Keratinocyte (primary cell): Measurements from ENCODE around the gene LPAR1.

ENCODE experiments used
- EZH2 ChIP-seq: IDR thresholded peaks from one replicate; pipeline ENCODE4 v1.6.1; 2012; ENCODE audit warnings: inconsistent platforms, mild to moderate bottlenecking, low read length, moderate library complexity
- TF ChIP-seq, protein P1 (sequence below), 3 experiments: IDR thresholded peaks in 1 of 3; conservative IDR thresholded peaks in 1 of 3; optimal IDR thresholded peaks in 1 of 3; 2 replicates in 2 of 3; 3 replicates in 1 of 3; pipeline versions ENCODE3 to v1.5.1; 2011; ENCODE audit warnings: low read length in 3 of 3, mild to moderate bottlenecking in 3 of 3, moderate library complexity in 2 of 3, control low read depth in 1 of 3, inconsistent platforms in 1 of 3; ENCODE audit not compliant: insufficient read depth in 2 of 3; ENCODE audit errors: extremely low read depth in 1 of 3

DNA sequence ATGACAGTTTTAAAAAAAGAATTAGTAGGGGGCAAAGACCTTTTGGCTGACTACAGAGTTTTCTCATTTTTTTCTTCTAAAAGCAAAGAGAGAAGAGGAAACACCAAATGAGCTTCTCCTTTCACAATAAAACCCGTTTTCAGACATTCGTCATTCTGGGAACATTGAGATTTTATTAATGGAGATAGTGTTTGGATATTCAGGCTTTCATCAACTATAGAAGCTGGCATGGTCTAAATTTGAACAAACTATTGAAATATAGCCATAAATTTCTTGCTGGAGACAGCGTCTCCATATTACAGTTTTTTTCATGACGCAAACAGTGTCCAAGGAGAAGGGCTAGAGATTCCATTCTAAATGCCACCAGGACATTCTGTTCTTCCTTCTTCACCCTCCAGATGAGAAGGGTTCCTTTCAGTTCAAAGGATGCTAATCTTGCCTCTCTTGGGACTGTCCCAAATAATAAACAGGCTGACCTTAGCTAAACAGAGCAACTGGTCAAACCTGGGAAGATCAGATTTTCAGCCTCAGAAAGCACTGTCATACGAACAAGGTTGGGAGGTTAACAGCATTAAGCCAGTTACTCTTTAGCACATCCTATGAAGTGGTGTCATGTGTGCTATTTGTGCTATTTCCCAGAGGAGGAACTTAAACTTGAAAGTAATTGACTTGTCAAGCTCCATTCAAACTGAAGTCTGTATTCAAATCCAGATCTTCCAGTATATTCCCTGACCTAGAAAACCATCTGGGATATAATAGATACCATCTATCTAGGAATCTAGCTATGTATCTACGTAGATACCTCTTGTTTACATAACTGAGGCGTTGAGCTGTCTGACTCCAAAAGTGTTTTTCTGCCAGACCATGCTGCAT, 125.6 kb downstream of the LPAR1 start:
- TF ChIP-seq, protein P1, sequence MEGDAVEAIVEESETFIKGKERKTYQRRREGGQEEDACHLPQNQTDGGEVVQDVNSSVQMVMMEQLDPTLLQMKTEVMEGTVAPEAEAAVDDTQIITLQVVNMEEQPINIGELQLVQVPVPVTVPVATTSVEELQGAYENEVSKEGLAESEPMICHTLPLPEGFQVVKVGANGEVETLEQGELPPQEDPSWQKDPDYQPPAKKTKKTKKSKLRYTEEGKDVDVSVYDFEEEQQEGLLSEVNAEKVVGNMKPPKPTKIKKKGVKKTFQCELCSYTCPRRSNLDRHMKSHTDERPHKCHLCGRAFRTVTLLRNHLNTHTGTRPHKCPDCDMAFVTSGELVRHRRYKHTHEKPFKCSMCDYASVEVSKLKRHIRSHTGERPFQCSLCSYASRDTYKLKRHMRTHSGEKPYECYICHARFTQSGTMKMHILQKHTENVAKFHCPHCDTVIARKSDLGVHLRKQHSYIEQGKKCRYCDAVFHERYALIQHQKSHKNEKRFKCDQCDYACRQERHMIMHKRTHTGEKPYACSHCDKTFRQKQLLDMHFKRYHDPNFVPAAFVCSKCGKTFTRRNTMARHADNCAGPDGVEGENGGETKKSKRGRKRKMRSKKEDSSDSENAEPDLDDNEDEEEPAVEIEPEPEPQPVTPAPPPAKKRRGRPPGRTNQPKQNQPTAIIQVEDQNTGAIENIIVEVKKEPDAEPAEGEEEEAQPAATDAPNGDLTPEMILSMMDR (optimal IDR thresholded peaks at IDR 0.05 in 1 of 3, IDR thresholded peaks at IDR 0.05 in 1 of 3, conservative IDR thresholded peaks at IDR 0.05 in 1 of 3; ENCODE audit: extremely low read depth in 1 of 3, insufficient read depth in 2 of 3, low read length in 3 of 3): no peak
- TF ChIP-seq EZH2: no peak
